Spleen (tissue), 7 donors: ENCODE data around the gene CCR9.

Source experiments
- POLR2A ChIP-seq, 3 donors: fragments of 450-650 bp; IDR thresholded peaks; one replicate each; pipeline ENCODE4 v1.5.1; 2017; ENCODE audit warnings: antibody characterized with exemption in 3 of 3, mild to moderate bottlenecking in 1 of 3
- POLR2AphosphoS5 ChIP-seq, 3 donors: sonication (generic); formaldehyde crosslinking; IDR thresholded peaks; one replicate each; pipeline ENCODE4 v1.5.1; 2017; ENCODE audit warnings: antibody characterized with exemption in 3 of 3
- TF ChIP-seq, protein P1 (sequence below), 11 experiments: fragments of 200-600 bp in 7 of 11; fragments of 450-650 bp in 4 of 11; sonication (generic) in 4 of 11; IDR thresholded peaks in 8 of 11; conservative IDR thresholded peaks in 3 of 11; 1 replicate in 7 of 11; 2 replicates in 4 of 11; pipeline versions ENCODE4 v1.4.0 to v1.8.0; 2016 to 2021; ENCODE audit warnings: antibody characterized with exemption in 11 of 11, inconsistent platforms in 4 of 11, mild to moderate bottlenecking in 1 of 11
- donor health status: DM: no; HTN: no; CAD: no; lungs with moderate emphysema.
- donor health status: DM: no; HTN: no; CAD: no.
- donor health status: DM: no; HTN: no; CAD: no.

DNA sequence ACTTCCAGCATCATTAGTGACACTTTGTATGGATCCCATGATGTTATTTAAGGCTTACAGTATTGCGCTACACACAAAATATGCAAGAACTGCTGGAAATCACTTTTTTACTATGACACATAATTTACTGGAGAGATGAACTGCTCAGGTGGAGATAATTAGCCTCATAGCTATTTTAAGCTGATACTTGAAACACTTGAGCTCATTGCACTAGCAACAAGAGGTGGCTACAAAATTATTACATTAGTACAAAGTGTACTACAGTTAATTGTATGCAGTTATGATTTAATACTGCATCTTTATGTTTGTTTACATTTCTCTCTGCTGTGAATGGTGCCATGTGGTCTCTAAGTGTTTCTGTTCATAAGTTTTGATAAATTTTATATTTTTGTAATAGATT is 38.0 kb upstream of the CCR9 start:
- TF ChIP-seq, protein P1, sequence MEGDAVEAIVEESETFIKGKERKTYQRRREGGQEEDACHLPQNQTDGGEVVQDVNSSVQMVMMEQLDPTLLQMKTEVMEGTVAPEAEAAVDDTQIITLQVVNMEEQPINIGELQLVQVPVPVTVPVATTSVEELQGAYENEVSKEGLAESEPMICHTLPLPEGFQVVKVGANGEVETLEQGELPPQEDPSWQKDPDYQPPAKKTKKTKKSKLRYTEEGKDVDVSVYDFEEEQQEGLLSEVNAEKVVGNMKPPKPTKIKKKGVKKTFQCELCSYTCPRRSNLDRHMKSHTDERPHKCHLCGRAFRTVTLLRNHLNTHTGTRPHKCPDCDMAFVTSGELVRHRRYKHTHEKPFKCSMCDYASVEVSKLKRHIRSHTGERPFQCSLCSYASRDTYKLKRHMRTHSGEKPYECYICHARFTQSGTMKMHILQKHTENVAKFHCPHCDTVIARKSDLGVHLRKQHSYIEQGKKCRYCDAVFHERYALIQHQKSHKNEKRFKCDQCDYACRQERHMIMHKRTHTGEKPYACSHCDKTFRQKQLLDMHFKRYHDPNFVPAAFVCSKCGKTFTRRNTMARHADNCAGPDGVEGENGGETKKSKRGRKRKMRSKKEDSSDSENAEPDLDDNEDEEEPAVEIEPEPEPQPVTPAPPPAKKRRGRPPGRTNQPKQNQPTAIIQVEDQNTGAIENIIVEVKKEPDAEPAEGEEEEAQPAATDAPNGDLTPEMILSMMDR (IDR thresholded peaks at IDR 0.05 in 8 of 11, conservative IDR thresholded peaks at IDR 0.05 in 3 of 11), result no peak
- TF ChIP-seq POLR2A (IDR thresholded peaks at IDR 0.05) (no peak), POLR2AphosphoS5 (IDR thresholded peaks at IDR 0.05) (no peak)
